Gastroesophageal sphincter (tissue), 4 donors: ENCODE results near the gene LPCAT1. TPM values are rescaled to one million over a fixed set of nuclear protein-coding genes. Genes with fewer than 3 reads are reported as not detected.
A peak's percentile ranks its signal among the peaks of the same experiment; 100 is the strongest.

ENCODE experiments used
- ATAC-seq: fragments of 150-250 bp; one replicate; pipeline ENCODE4 v1.9.1; 2016; ENCODE audit warnings: mild to moderate bottlenecking, moderate library complexity
- H3K27ac ChIP-seq, 4 donors: fragments of 200-600 bp; sonication (generic) in 3 of 4; 1 replicate in 3 of 4; 2 replicates in 1 of 4; pipeline ENCODE4 v1.5.1; 2016 to 2019
- H3K27me3 ChIP-seq: fragments of 200-600 bp; sonication (generic); one replicate; pipeline ENCODE4 v1.5.1; 2019
- H3K36me3 ChIP-seq, 2 donors: fragments of 200-600 bp; sonication (generic); one replicate each; pipeline ENCODE4 v1.5.1; 2019; ENCODE audit warnings: control low read depth in 1 of 2
- H3K4me1 ChIP-seq, 3 donors: fragments of 200-600 bp; sonication (generic); 1 replicate in 2 of 3; 2 replicates in 1 of 3; pipeline ENCODE4 v1.5.1; 2016 to 2019; ENCODE audit warnings: control low read depth in 2 of 3
- H3K4me3 ChIP-seq, 2 donors: fragments of 200-600 bp; sonication (generic); one replicate each; pipeline ENCODE4 v1.5.1; 2019; ENCODE audit warnings: mild to moderate bottlenecking in 1 of 2, moderate library complexity in 1 of 2
- H3K9me3 ChIP-seq, 3 donors: fragments of 200-600 bp; sonication (generic); one replicate each; pipeline ENCODE4 v1.5.1; 2017 to 2019; ENCODE audit warnings: control low read depth in 2 of 3
- EP300 ChIP-seq: sonication (generic); formaldehyde crosslinking; IDR thresholded peaks from one replicate; pipeline ENCODE4 v1.6.1; 2017; ENCODE audit warnings: antibody characterized with exemption, mild to moderate bottlenecking
- POLR2A ChIP-seq, 2 donors: fragments of 450-650 bp; IDR thresholded peaks; one replicate each; pipeline ENCODE4 v1.6.1; 2017; ENCODE audit warnings: antibody characterized with exemption in 2 of 2, mild to moderate bottlenecking in 2 of 2, moderate library complexity in 1 of 2
- POLR2AphosphoS5 ChIP-seq: sonication (generic); formaldehyde crosslinking; IDR thresholded peaks from one replicate; pipeline ENCODE4 v1.6.1; 2017; ENCODE audit warnings: antibody characterized with exemption
- WGBS, 2 donors: methylation state at CpG; one replicate each; pipeline ENCODE4 v1.1.5; 2018; ENCODE audit warnings: low coverage in 1 of 2; 5-methylcytosine and 5-hydroxymethylcytosine counted together
- total RNA-seq, 4 donors: library from RNA; depleted of rRNA; stranded (reverse); fragments of >200 nt; gene quantifications; one replicate each; pipeline ENCODE4 v1.1.0, GENCODE V29; 2016
- TF ChIP-seq, protein P1 (sequence below), 4 experiments: fragments of 200-600 bp in 2 of 4; fragments of 450-650 bp in 2 of 4; sonication (generic) in 1 of 4; IDR thresholded peaks; one replicate each; pipeline ENCODE4 v1.5.1; 2017 to 2019; ENCODE audit warnings: antibody characterized with exemption in 4 of 4, mild to moderate bottlenecking in 2 of 4, moderate library complexity in 2 of 4

The LPCAT1 gene
- total RNA-seq, 4 donors from 2014 or later = 20.3 to 52.6 (median 31.8) TPM

DNA sequence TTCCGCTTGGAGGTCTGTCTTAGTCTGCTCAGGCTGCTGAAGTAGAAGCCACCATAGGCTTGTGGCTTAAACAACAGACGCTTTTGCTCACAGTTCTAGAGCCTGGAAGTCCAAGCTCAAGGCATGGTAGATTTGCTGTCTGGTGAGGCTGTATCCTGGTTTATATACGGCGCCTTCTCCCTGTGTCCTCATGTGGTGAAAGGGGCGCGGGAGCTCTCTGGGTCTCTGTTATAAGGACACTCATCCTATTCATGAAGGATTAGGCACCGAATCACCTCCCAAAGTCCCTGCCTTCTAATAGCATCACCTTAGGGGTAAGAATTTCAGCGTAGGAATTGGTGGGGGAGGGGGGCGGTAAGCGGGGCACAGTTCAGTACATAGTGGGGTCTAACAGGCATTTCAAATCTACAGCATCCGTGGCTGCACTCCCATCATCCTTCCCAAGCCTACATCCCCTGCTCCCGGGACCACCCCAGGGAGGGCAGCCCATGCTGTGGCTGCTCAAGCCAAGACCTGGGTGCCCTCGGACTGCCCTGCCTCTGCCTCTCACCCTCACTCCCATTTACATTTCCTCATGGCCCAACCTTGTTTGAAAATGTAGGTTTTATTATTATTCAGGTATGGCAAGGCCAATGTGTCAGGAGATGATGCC lies 15.1 kb upstream of the LPCAT1 start:
- TF ChIP-seq POLR2AphosphoS5 (no peak), EP300 (no peak), POLR2A (IDR thresholded peaks at IDR 0.05) (no peak)
- TF ChIP-seq, protein P1, sequence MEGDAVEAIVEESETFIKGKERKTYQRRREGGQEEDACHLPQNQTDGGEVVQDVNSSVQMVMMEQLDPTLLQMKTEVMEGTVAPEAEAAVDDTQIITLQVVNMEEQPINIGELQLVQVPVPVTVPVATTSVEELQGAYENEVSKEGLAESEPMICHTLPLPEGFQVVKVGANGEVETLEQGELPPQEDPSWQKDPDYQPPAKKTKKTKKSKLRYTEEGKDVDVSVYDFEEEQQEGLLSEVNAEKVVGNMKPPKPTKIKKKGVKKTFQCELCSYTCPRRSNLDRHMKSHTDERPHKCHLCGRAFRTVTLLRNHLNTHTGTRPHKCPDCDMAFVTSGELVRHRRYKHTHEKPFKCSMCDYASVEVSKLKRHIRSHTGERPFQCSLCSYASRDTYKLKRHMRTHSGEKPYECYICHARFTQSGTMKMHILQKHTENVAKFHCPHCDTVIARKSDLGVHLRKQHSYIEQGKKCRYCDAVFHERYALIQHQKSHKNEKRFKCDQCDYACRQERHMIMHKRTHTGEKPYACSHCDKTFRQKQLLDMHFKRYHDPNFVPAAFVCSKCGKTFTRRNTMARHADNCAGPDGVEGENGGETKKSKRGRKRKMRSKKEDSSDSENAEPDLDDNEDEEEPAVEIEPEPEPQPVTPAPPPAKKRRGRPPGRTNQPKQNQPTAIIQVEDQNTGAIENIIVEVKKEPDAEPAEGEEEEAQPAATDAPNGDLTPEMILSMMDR (IDR thresholded peaks at IDR 0.05) = no peak
- Histone ChIP-seq H3K4me3 (no peak overlapping the region), H3K27ac (peak overlapping the region in 1 of 4 donors; percentile 0), H3K27me3 (no peaks in the 10 kb centered on the region), H3K9me3 (no peaks in the 10 kb centered on the region), H3K4me1 (peaks cover 0 to 24% (median 6%) of the 10 kb centered on the region in 3 donors), H3K36me3 (no peaks in the 10 kb centered on the region)
- ATAC-seq = no peak
- WGBS, 2 donors = 77 to 95% methylated on average over 5 to 6 of the region's 13 CpGs

DNA sequence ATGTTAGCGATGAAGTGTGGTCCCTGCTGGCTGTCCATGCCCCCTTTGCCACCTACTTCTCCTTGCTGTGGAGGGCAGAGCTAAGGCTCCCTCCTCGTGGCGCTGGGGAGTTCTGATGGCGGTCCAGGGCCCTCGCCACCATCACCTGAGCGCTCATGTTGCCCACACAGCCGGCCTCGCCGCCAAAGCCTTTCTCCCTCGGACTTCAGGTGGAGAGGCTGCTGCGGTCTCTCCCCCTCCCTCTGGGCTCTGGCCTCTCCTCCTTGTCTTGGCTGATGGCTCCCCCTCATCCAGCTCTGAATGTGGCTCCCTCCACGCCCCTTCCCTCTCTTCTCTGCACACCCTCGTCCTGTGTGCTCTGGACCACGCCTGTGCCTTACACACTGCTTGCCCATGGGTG lies 14.5 kb upstream of the LPCAT1 start:
- Histone ChIP-seq H3K36me3 (no peaks in the 10 kb centered on the region), H3K9me3 (no peaks in the 10 kb centered on the region), H3K27ac (no peak overlapping the region), H3K27me3 (no peaks in the 10 kb centered on the region), H3K4me3 (no peak overlapping the region), H3K4me1 (peaks cover 0 to 24% (median 6%) of the 10 kb centered on the region in 3 donors)
- WGBS, 2 donors = 73 to 87% methylated on average over 2 to 8 of the region's 14 CpGs
- no peak for ATAC-seq
- TF ChIP-seq POLR2A (IDR thresholded peaks at IDR 0.05) = no peak
- TF ChIP-seq, protein P1 (IDR thresholded peaks at IDR 0.05) = no peak
- no peak for TF ChIP-seq POLR2AphosphoS5
- TF ChIP-seq EP300 = no peak

- Histone ChIP-seq H3K9me3 (no peaks in the 10 kb centered on the region), H3K27me3 (no peaks in the 10 kb centered on the region), H3K36me3 (no peaks in the 10 kb centered on the region), H3K4me1 (peaks cover 0 to 21% (median 6%) of the 10 kb centered on the region in 3 donors), H3K4me3 (no peak overlapping the region), H3K27ac (no peak overlapping the region)
- WGBS, 2 donors = 94 to 97% methylated on average over 13 to 14 of the region's 20 CpGs
- no peak for ATAC-seq
- TF ChIP-seq EP300 = no peak
- TF ChIP-seq, protein P1 (IDR thresholded peaks at IDR 0.05) = no peak
- TF ChIP-seq POLR2AphosphoS5 = no peak
- no peak for TF ChIP-seq POLR2A (IDR thresholded peaks at IDR 0.05)
Measured at GRCh38 chr5:1537603-1538154, 13.9 kb upstream of the LPCAT1 start.

DNA sequence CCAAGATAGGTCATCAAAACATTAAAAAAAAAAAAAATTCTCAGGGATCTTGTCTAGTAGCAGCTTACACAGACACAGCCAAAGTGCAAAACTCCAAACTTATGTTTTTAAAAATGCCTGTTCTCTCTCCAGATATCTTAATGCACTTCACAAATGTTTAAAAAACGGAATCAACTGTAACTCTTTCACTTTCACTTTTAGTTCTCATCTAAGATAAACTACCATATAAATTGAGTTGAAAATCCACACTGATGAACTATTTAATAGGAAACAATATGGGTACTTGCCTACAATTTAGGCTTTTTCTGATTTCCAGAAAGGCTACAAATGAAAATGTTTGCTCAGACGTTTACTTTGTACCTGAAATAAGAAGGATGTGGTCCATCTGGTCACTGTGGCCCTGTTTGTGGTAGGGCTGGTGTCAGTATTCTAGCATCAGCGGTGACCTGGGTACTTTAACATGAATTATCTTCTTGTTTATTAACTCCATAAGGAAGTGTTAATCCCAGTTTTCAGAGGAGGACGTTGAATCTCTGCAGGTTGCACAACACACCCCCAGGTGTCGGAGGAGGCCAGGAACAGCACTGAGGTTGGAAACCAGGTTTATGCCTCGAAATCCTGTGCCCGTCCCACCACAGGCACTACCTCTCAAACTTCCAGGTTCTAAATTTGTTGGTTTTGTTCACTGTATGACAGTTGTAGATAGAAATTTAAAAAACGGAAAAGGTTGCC lies 13.3 kb upstream of the LPCAT1 start:
- ATAC-seq = no peak
- Histone ChIP-seq H3K4me1 (peaks cover 0 to 15% (median 2%) of the 10 kb centered on the region in 3 donors), H3K4me3 (peak overlapping the region in 1 of 2 donors; percentile 29), H3K27ac (peak overlapping the region in 1 of 4 donors; percentile 0), H3K27me3 (no peaks in the 10 kb centered on the region), H3K9me3 (no peaks in the 10 kb centered on the region), H3K36me3 (no peaks in the 10 kb centered on the region)
- 74 to 75% methylated on average over 8 of the region's 8 CpGs for WGBS, 2 donors
- TF ChIP-seq POLR2AphosphoS5 = no peak
- no peak for TF ChIP-seq POLR2A (IDR thresholded peaks at IDR 0.05)
- no peak for TF ChIP-seq EP300
- TF ChIP-seq, protein P1 (IDR thresholded peaks at IDR 0.05) = no peak
